Body of pancreas (tissue), 4 donors: ENCODE results near the gene SLC2A4.

Experiments used
- CTCF ChIP-seq, 7 experiments: fragments of 450-650 bp in 4 of 7; fragments of 200-600 bp in 3 of 7; sonication (generic) in 3 of 7; IDR thresholded peaks; one replicate each; pipeline ENCODE4 v1.5.1; 2016 to 2019; ENCODE audit warnings: antibody characterized with exemption in 7 of 7
- POLR2A ChIP-seq, 3 donors: fragments of 450-650 bp; IDR thresholded peaks; one replicate each; pipeline ENCODE4 v1.6.1; 2016; ENCODE audit warnings: antibody characterized with exemption in 3 of 3, mild to moderate bottlenecking in 2 of 3

- no peak for TF ChIP-seq CTCF (IDR thresholded peaks at IDR 0.05)
- TF ChIP-seq POLR2A (IDR thresholded peaks at IDR 0.05): no peak
Measured at GRCh38 chr17:7290685-7291084, 9.2 kb downstream of the SLC2A4 start.
